A549 treated with Hydrocortisone at 1 μM for 4 hours (cell line): Measurements from ENCODE around the gene LCE1A. TPM values are rescaled to one million over a fixed set of nuclear protein-coding genes. Genes with fewer than 3 reads are reported as not detected.

Experiments
- total RNA-seq: library from RNA; stranded (reverse); fragments of 200-300 nt; extraction: Qiagen RNA extraction; gene quantifications from 5 replicates; pipeline ENCODE4 v1.2.3, GENCODE V29; 2022

The LCE1A gene, protein sequence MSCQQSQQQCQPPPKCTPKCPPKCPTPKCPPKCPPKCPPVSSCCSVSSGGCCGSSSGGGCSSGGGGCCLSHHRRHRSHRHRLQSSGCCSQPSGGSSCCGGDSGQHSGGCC
- not detected in 5 replicates for total RNA-seq

GRCh38 chr1:152827173-152827572, at the start of gene LCE1A:
TSS of gene LCE1A (plus strand) at chr1:152827473. CDS start at chr1:152827473, 0 bp downstream.

GRCh38 chr1:152786077-152786476, 41.2 kb upstream of the LCE1A start, which contains the start of gene LCE1E:
TSS of gene LCE1E (plus strand) at chr1:152786257. CDS start at chr1:152787300, 1,043 bp downstream.

GRCh38 chr1:152796421-152796820, 30.9 kb upstream of the LCE1A start, which contains the start of gene LCE1D:
TSS of gene LCE1D (plus strand) at chr1:152796721. CDS start at chr1:152797795, 1,074 bp downstream.

DNA sequence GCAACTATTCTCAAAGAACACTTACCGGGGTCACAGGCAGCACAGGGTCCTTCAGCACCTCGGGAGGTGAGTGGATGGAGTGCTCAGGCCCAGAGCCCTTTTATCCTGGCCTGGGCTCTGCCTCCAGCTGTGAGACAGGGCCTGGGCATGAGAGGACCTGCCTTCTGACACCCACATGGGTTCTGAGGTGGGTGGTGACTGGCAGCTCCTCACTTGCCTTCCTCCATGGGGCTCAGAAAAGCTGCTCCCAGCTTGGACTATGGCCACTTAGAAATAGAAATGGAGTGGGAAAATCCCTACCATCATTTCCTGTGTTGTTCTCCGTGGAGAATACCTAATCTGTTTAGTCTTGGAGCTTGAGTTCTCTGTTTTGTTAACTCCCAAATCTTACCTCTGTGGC, 20.7 kb upstream of the LCE1A start, which contains the start of gene LCE1C:
LCE1C (minus strand) TSS at position 76 of the 400 bp plus-strand sequence. CDS start 1,173 bp downstream, outside the sequence.

GRCh38 chr1:152811671-152812070, 15.6 kb upstream of the LCE1A start, which contains the start of gene LCE1B:
TSS of gene LCE1B (plus strand) at chr1:152811971. CDS start at chr1:152812447, 476 bp downstream.

GRCh38 chr1:152842556-152842955, 15.3 kb downstream of the LCE1A start, which contains the start of gene LCE6A:
TSS of gene LCE6A (plus strand) at chr1:152842856. CDS start at chr1:152843521, 665 bp downstream.

GRCh38 chr1:152859696-152860095, 32.4 kb downstream of the LCE1A start, which contains the start of gene LCE7A:
TSS of gene LCE7A (plus strand) at chr1:152859996. CDS start at chr1:152860698, 702 bp downstream.

Other genes with a start within 250 kb of the LCE1A start
- gene LCE3D, start 247.0 kb upstream of the LCE1A start, total RNA-seq = 2.6 to 3.6 TPM (median 3.1 TPM) in 5 replicates
- gene LCE3C, start 227.2 kb upstream of the LCE1A start, total RNA-seq = not detected in 5 replicates
- gene LCE3B, start 213.7 kb upstream of the LCE1A start, total RNA-seq = not detected in 5 replicates
- gene LCE3A, start 204.4 kb upstream of the LCE1A start, total RNA-seq = not detected in 5 replicates
- gene LCE2D, start 164.1 kb upstream of the LCE1A start, total RNA-seq = not detected in 5 replicates
- not detected in 5 replicates for gene LCE2C, start 152.2 kb upstream of the LCE1A start, total RNA-seq
- gene LCE2B, start 141.3 kb upstream of the LCE1A start, total RNA-seq = not detected in 5 replicates
- not detected in 5 replicates for gene LCE2A, start 129.1 kb upstream of the LCE1A start, total RNA-seq
- not detected in 5 replicates for gene LCE4A, start 119.3 kb upstream of the LCE1A start, total RNA-seq
- gene KPRP, start 69.4 kb upstream of the LCE1A start, total RNA-seq = not detected in 5 replicates
- gene LCE1F, start 52.3 kb upstream of the LCE1A start, total RNA-seq = not detected in 5 replicates
- 0.08 to 0.17 TPM (median 0.12 TPM) in 3 of 5 replicates, not detected in the others for gene LCE1E, start 41.2 kb upstream of the LCE1A start, total RNA-seq
- gene LCE1D, start 30.8 kb upstream of the LCE1A start, total RNA-seq = not detected in 5 replicates
- gene LCE1C, start 20.8 kb upstream of the LCE1A start, total RNA-seq = not detected in 5 replicates
- 0.11 TPM in 1 of 5 replicates, not detected in the others for gene LCE1B, start 15.5 kb upstream of the LCE1A start, total RNA-seq
- gene LCE6A, start 15.4 kb downstream of the LCE1A start, total RNA-seq = not detected in 5 replicates
- not detected in 5 replicates for gene LCE7A, start 32.5 kb downstream of the LCE1A start, total RNA-seq
- gene SMCP, start 50.8 kb downstream of the LCE1A start, total RNA-seq = not detected in 5 replicates
- gene IVL, start 81.1 kb downstream of the LCE1A start, total RNA-seq = 0.07 to 0.09 TPM (median 0.08 TPM) in 3 of 5 replicates, not detected in the others
- not detected in 5 replicates for gene SPRR5, start 119.7 kb downstream of the LCE1A start, total RNA-seq
- not detected in 5 replicates for gene SPRR4, start 143.2 kb downstream of the LCE1A start, total RNA-seq
- not detected in 5 replicates for gene SPRR1A, start 156.6 kb downstream of the LCE1A start, total RNA-seq
- gene SPRR3, start 174.3 kb downstream of the LCE1A start, total RNA-seq = not detected in 5 replicates
- gene SPRR1B, start 203.7 kb downstream of the LCE1A start, total RNA-seq = not detected in 5 replicates
- gene SPRR2D, start 213.6 kb downstream of the LCE1A start, total RNA-seq = 0.18 TPM in 1 of 5 replicates, not detected in the others
- not detected in 5 replicates for gene SPRR2A, start 230.0 kb downstream of the LCE1A start, total RNA-seq
- not detected in 5 replicates for gene SPRR2B, start 244.1 kb downstream of the LCE1A start, total RNA-seq